ENCODE data around the gene CT45A5. TPM values are rescaled to one million over a fixed set of nuclear protein-coding genes. Genes with fewer than 3 reads are reported as not detected.

CT45A5 gene, protein sequence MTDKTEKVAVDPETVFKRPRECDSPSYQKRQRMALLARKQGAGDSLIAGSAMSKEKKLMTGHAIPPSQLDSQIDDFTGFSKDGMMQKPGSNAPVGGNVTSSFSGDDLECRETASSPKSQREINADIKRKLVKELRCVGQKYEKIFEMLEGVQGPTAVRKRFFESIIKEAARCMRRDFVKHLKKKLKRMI
- total RNA-seq = not detected in 2 replicates

DNA sequence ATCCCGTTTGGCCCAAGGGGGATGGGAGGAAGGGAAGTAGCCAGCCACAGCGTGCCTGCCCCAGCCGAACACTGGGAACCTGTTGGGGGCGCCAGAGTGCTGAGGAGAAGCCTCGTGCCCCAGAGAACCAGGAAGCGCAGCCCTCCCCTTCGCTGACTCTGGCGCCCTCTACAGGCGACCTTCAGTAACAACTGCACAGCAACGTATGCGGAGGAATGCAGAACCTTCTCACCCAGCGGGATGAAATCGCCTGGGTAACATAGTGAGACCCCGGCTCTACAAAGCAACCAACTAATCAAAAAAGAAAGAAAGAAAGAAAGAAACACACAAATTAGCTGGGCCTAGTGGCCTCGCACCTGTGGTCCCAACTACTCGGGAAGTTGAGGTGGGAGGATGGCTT is at the start of gene CT45A5:
Gene CT45A5, minus strand, starts transcription at position 101 of the 400 bp plus-strand sequence. CDS start 3,774 bp downstream, outside the sequence.

DNA sequence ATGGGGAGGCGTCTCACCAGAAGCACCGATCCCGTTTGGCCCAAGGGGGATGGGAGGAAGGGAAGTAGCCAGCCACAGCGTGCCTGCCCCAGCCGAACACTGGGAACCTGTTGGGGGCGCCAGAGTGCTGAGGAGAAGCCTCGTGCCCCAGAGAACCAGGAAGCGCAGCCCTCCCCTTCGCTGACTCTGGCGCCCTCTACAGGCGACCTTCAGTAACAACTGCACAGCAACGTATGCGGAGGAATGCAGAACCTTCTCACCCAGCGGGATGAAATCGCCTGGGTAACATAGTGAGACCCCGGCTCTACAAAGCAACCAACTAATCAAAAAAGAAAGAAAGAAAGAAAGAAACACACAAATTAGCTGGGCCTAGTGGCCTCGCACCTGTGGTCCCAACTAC is 34.6 kb upstream of the CT45A5 start, which contains the start of gene CT45A2:
Gene CT45A2, minus strand, starts transcription at position 101 of the 400 bp plus-strand sequence. CDS start 3,747 bp downstream, outside the sequence.

DNA sequence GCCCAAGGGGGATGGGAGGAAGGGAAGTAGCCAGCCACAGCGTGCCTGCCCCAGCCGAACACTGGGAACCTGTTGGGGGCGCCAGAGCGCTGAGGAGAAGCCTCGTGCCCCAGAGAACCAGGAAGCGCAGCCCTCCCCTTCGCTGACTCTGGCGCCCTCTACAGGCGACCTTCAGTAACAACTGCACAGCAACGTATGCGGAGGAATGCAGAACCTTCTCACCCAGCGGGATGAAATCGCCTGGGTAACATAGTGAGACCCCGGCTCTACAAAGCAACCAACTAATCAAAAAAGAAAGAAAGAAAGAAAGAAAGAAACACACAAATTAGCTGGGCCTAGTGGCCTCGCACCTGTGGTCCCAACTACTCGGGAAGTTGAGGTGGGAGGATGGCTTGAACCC is 17.4 kb upstream of the CT45A5 start, which contains the start of gene CT45A6:
Gene CT45A6, minus strand, starts transcription at position 101 of the 400 bp plus-strand sequence. CDS start 3,794 bp downstream, outside the sequence.

DNA sequence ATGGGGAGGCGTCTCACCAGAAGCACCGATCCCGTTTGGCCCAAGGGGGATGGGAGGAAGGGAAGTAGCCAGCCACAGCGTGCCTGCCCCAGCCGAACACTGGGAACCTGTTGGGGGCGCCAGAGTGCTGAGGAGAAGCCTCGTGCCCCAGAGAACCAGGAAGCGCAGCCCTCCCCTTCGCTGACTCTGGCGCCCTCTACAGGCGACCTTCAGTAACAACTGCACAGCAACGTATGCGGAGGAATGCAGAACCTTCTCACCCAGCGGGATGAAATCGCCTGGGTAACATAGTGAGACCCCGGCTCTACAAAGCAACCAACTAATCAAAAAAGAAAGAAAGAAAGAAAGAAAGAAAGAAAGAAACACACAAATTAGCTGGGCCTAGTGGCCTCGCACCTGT is 17.2 kb downstream of the CT45A5 start, which contains the start of gene CT45A3:
Gene CT45A3, minus strand, starts transcription at position 101 of the 400 bp plus-strand sequence. CDS start 3,747 bp downstream, outside the sequence.

Other genes starting within 250 kb of the CT45A5 start
- gene CT45A1, start 71.9 kb downstream of the CT45A5 start, total RNA-seq = not detected in 2 replicates
- not detected in 2 replicates for gene CT45A3, start 17.3 kb downstream of the CT45A5 start, total RNA-seq
- gene CT45A6, start 17.3 kb upstream of the CT45A5 start, total RNA-seq = not detected in 2 replicates
- not detected in 2 replicates for gene CT45A2, start 34.5 kb upstream of the CT45A5 start, total RNA-seq
- not detected in 2 replicates for gene CT45A7, start 51.8 kb upstream of the CT45A5 start, total RNA-seq
- not detected in 2 replicates for gene CT45A8, start 69.0 kb upstream of the CT45A5 start, total RNA-seq
- gene CT45A9, start 86.3 kb upstream of the CT45A5 start, total RNA-seq = not detected in 2 replicates
- not detected in 2 replicates for gene CT45A10, start 107.9 kb upstream of the CT45A5 start, total RNA-seq
- gene SAGE1, start 108.2 kb upstream of the CT45A5 start, total RNA-seq = under 0.01 TPM in 1 of 2 replicates, not detected in the other
- 5.4 and 6.5 TPM in 2 replicates for gene MMGT1, start 188.5 kb upstream of the CT45A5 start, total RNA-seq
- 17.2 and 18.4 TPM in 2 replicates for gene SLC9A6, start 199.9 kb upstream of the CT45A5 start, total RNA-seq